ENCODE measurements around the gene IRF2BPL.

- TF ChIP-seq POLR2AphosphoS5 (IDR thresholded peaks at IDR 0.05) (peak in 1 of 2 donors; percentile 21), CTCF (IDR thresholded peaks at IDR 0.05) (no peak), EP300 (IDR thresholded peaks at IDR 0.05) (no peak)
Observed at GRCh38 chr14:77025744-77026165, 2.8 kb downstream of the IRF2BPL start.
